Right ventricle myocardium superior (tissue), 1 donor: ENCODE measurements around the gene ZNF837. TPM values are rescaled to one million over a fixed set of nuclear protein-coding genes. Genes with fewer than 3 reads are reported as not detected.
A peak's percentile ranks its signal among the peaks of the same experiment; 100 is the strongest.
"Not testable (repeated sequence)": the region's sequence is repeated elsewhere in the genome, so short reads cannot be mapped to it uniquely, and the experiment has no call there.

Experiments used
- ATAC-seq: fragments of 200-7000 bp; cut with Tn5 transposase; one replicate; pipeline ENCODE4 v1.9.1; 2020; ENCODE audit warnings: mild to moderate bottlenecking; ENCODE audit not compliant: poor library complexity
- DNase-seq: peaks from one replicate; pipeline ENCODE4 v3.0.0-alpha.2; 2020
- intact Hi-C: fragments of 100-400 bp; cut with DNase I; formaldehyde crosslinking; loops from one replicate; pipeline ENCODE4 v1.11.2; 2022
- long read RNA-seq: library from polyadenylated mRNA; unstranded; transcript quantifications from one replicate; pipeline ENCODE4 v2.0.0, GENCODE V29; 2021
- total RNA-seq: library from RNA; stranded (reverse); fragmentation: NEBNext Ultra II Directional; extraction: Animal tissue kit (Norgen Biotek cat#: 25700); gene quantifications from one replicate; pipeline ENCODE4 v1.2.1, GENCODE V29; 2021
- donor health status: DM: no; HTN: yes; CAD: no; lungs with severe emphysema.

Gene ZNF837
- total RNA-seq: 0.13 TPM
- long read RNA-seq: 0 reads

GRCh38 chr19:58380662-58381459 is at the start of gene ZNF837:
ZNF837 (minus strand) TSS chr19:58381030; CDS start chr19:58369332, 11,698 bp downstream.
- DNase-seq: peak; percentile 99
- peak; percentile 97 for ATAC-seq
- intact Hi-C loops: no loop called here

GRCh38 chr19:58429745-58430144 is 48.9 kb upstream of the ZNF837 start:
- intact Hi-C loops: no loop called here
- no peak for DNase-seq
- ATAC-seq: no peak

- intact Hi-C loops: no loop called here
- DNase-seq: no peak
Observed at GRCh38 chr19:58428617-58429016, 47.8 kb upstream of the ZNF837 start.

GRCh38 chr19:58417071-58417470 is 36.2 kb upstream of the ZNF837 start:
- intact Hi-C loops: no loop called here
- ATAC-seq (no peak), DNase-seq (no peak)

More at GRCh38 chr19:58428617-58429016, 47.8 kb upstream of the ZNF837 start:
- ATAC-seq: no peak

GRCh38 chr19:58416604-58417003 is 35.8 kb upstream of the ZNF837 start:
- ATAC-seq (no peak), DNase-seq (no peak)
- intact Hi-C loops: no loop called here

- peak; percentile 38 for ATAC-seq
- DNase-seq: no peak
- intact Hi-C loops: no loop called here
Observed at GRCh38 chr19:58409010-58409790, 28.4 kb upstream of the ZNF837 start.

GRCh38 chr19:58408152-58409009 is 27.6 kb upstream of the ZNF837 start, which contains the start of gene ZNF584:
ZNF584 (plus strand) TSS chr19:58408649; CDS start chr19:58409148, 499 bp downstream.
- peak; percentile 97 for DNase-seq
- intact Hi-C loops: no loop called here

GRCh38 chr19:58407658-58408151 is 26.9 kb upstream of the ZNF837 start:
- ATAC-seq: peak; percentile 4
- DNase-seq: no peak
- intact Hi-C loops: no loop called here

More at GRCh38 chr19:58408152-58409009, 27.6 kb upstream of the ZNF837 start, which contains the start of gene ZNF584:
- peak; percentile 99 for ATAC-seq

- intact Hi-C loops: no loop called here
- DNase-seq (no peak), ATAC-seq (no peak)
Observed at GRCh38 chr19:58406818-58407657, 26.2 kb upstream of the ZNF837 start.

GRCh38 chr19:58403920-58404478 is 23.2 kb upstream of the ZNF837 start:
- ATAC-seq, intact Hi-C loops, DNase-seq: not testable (repeated sequence)

- ATAC-seq (no peak), DNase-seq (no peak)
- intact Hi-C loops: no loop called here
Observed at GRCh38 chr19:58401840-58402421, 21.1 kb upstream of the ZNF837 start.

GRCh38 chr19:58400916-58401839 is 20.3 kb upstream of the ZNF837 start:
- intact Hi-C loops: no loop called here
- peak; percentile 100 for DNase-seq
- peak; percentile 99 for ATAC-seq

GRCh38 chr19:58400316-58400915 is 19.6 kb upstream of the ZNF837 start:
- DNase-seq: no peak
- ATAC-seq: no peak
- intact Hi-C loops: no loop called here

- DNase-seq: no peak
- intact Hi-C loops: no loop called here
- no peak for ATAC-seq
Observed at GRCh38 chr19:58399903-58400302, 19.1 kb upstream of the ZNF837 start.

GRCh38 chr19:58398545-58398944 is 17.7 kb upstream of the ZNF837 start:
- ATAC-seq (no peak), DNase-seq (no peak)
- intact Hi-C loops: no loop called here

GRCh38 chr19:58398087-58398486 is 17.3 kb upstream of the ZNF837 start:
- ATAC-seq (no peak), DNase-seq (no peak)
- intact Hi-C loops: no loop called here
